ENCODE data around the gene LIX1L.

Gene LIX1L

DNA sequence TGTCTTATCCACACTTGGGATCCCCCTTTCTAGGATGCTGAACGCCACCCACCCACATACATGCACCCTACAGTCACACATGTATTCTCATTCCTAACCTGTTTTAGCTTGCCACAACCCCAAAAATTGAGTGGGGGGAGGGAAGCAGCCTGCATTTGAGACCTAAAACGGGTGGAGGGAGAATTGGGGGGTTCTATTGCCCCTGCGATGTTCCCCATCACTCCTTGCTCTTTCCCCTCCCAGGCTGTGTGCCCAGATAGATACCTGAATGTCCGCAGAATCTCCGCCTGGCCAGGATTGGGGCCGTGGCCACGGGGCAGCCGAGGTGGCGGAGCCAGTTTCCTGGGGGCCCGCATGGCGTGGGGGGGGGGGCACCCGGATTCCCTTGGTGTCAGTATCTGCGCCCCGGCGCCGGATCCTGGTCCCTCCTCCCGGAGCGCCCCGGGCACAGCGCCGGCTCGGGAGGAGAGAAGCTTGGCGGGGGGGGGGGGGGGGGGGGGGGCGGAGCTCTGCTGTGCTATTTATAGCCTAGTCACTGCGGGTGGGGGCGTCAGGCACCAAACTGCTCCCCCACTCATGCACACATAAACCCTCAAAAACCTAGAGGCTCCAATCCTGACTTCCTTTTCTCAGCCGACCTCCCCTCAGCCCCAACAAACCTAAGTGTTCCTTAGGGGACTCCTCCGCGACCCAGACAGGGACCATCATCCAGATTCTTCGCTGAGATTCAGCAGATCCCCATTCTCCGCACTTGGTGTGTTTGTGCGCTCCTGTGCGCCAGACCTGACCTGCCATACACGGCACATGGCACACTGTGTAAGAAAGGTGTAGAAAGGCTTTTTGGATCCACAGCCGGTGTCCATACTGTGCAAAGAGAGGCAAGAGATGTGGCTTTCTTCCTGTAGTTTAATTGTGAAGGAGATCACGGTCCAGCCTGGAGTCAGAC lies 4.6 kb upstream of the LIX1L start:
- Histone ChIP-seq H3K9ac (ENCODE audit: insufficient read length) (peak overlapping the region; percentile 43), H3K27ac (peak overlapping the region; percentile 78), H3K9me3 (ENCODE audit: low read depth, low read length) (no peaks in the 10 kb centered on the region), H3K36me3 (ENCODE audit: insufficient read depth, low read length) (peaks cover 3% of the 10 kb centered on the region; the same call in 1 of the 2 replicates), H3K4me3 (peak overlapping the region; percentile 91)
- TF ChIP-seq EZH2 (IDR thresholded peaks at IDR 0.05) (no peak), POLR2AphosphoS5 (IDR thresholded peaks at IDR 0.05; ENCODE audit: borderline replicate concordance, low read depth, low read length) (peak; percentile 71), FOXP2 (optimal IDR thresholded peaks at IDR 0.05; ENCODE audit: control extremely low read depth, extremely low read length, insufficient read depth) (peak; percentile 17)
- no peak for DNase-seq (ENCODE audit: low read depth, low spot score)

DNA sequence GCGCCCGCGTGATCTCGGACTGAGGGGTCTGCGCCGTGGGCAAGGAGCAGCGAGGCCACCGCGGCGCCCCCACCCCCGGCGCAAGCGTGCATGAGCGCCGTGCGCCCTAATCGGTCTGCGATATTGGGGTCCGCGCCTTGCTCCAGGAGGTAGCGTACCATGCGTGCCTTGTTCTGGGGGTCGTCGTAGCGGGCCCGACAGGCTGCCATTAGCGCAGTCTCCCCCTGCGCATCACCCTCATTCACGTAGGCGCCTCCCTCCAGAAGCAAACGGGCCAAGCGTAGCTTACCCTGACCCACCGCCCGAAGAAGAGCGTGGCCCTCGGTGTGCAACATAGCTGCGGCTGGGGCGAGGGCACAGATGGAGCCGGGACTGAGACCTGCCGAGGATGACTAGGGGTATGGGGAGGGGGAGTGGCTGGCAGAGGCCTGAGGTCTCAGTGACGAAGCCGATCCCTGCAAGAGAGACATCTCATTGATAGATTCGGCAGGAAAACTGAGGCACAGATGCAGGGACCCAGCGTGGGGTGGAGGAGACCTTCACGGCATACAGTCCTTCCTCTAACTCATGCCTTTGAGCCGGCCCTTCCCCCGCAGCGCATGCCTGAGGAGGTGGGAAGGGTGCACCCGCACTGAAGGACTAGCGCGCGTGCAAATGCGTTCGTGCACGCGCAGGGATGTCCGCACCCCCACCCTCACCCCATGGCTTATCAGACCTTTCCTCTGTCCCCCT lies 3.8 kb upstream of the LIX1L start:
- Histone ChIP-seq H3K36me3 (ENCODE audit: insufficient read depth, low read length) (no peaks in the 10 kb centered on the region), H3K27ac (no peak overlapping the region), H3K9me3 (ENCODE audit: low read depth, low read length) (no peaks in the 10 kb centered on the region), H3K9ac (ENCODE audit: insufficient read length) (no peak overlapping the region), H3K4me3 (peak overlapping the region; percentile 91)
- no peak for TF ChIP-seq EZH2 (IDR thresholded peaks at IDR 0.05)
- no peak for TF ChIP-seq FOXP2 (optimal IDR thresholded peaks at IDR 0.05; ENCODE audit: control extremely low read depth, extremely low read length, insufficient read depth)
- no peak for TF ChIP-seq POLR2AphosphoS5 (IDR thresholded peaks at IDR 0.05; ENCODE audit: borderline replicate concordance, low read depth, low read length)
- no peak for DNase-seq (ENCODE audit: low read depth, low spot score)

DNA sequence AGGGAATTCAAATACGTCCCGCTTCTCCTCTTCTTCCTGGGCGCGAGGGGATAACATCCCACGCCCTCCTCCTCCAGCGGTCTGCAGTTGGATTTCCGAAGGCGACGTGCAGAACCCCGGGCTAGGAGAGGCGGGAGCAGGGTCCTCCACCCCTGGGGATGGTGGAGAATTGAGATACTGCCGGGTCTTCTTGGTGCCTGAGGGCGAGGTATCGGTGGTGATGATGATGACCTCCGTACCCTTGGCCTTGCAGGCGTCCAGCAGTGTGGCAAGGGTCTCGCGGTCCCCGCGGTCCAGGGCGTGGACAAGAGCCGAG lies 3.2 kb upstream of the LIX1L start:
- DNase-seq (ENCODE audit: low read depth, low spot score), result no peak
- Histone ChIP-seq H3K9me3 (ENCODE audit: low read depth, low read length) (no peaks in the 10 kb centered on the region), H3K9ac (ENCODE audit: insufficient read length) (peak overlapping the region; percentile 38), H3K4me3 (peak overlapping the region; percentile 91), H3K36me3 (ENCODE audit: insufficient read depth, low read length) (no peaks in the 10 kb centered on the region), H3K27ac (no peak overlapping the region)
- TF ChIP-seq EZH2 (IDR thresholded peaks at IDR 0.05) (no peak), POLR2AphosphoS5 (IDR thresholded peaks at IDR 0.05; ENCODE audit: borderline replicate concordance, low read depth, low read length) (no peak), FOXP2 (optimal IDR thresholded peaks at IDR 0.05; ENCODE audit: control extremely low read depth, extremely low read length, insufficient read depth) (no peak)

DNA sequence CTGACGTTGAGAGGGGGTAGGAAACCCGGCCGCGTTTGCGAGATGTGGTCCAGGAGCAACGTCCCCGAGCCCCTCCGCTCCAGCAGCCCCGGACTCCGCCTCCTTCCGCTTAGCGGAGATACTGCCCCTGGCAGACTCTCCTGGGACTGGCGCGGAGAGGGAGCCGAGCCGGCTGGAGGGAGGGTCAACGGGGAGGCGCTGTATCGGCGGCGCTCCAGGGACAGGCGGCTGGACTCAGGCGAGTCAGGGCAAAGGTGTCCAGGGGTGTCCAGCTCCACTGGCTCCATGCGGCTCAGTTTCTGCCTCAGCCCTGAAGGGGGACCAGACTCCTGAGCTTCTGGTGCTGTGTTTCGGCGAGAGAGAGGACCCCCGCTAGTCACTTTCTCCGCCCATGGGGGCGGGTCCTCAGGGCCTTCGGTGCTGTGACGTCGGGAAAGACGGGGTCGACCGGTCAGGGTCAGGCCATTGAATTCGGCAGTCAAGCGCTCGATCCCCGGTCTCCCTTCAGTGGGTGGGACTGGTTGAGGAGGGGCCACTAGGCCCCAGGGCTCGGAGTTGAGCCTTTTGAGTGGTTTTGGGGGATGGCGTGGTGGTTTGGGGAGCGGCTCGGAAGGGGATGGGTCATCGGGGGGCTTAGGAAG lies 2.8 kb upstream of the LIX1L start:
- Histone ChIP-seq H3K27ac (peak overlapping the region; percentile 18; the same call in 1 of the 2 replicates), H3K4me3 (peak overlapping the region; percentile 91), H3K9ac (ENCODE audit: insufficient read length) (peak overlapping the region; percentile 38), H3K9me3 (ENCODE audit: low read depth, low read length) (no peaks in the 10 kb centered on the region), H3K36me3 (ENCODE audit: insufficient read depth, low read length) (no peaks in the 10 kb centered on the region)
- DNase-seq (ENCODE audit: low read depth, low spot score), result no peak
- TF ChIP-seq FOXP2 (optimal IDR thresholded peaks at IDR 0.05; ENCODE audit: control extremely low read depth, extremely low read length, insufficient read depth) (peak; percentile 78), POLR2AphosphoS5 (IDR thresholded peaks at IDR 0.05; ENCODE audit: borderline replicate concordance, low read depth, low read length) (peak; percentile 77), EZH2 (IDR thresholded peaks at IDR 0.05) (no peak)

DNA sequence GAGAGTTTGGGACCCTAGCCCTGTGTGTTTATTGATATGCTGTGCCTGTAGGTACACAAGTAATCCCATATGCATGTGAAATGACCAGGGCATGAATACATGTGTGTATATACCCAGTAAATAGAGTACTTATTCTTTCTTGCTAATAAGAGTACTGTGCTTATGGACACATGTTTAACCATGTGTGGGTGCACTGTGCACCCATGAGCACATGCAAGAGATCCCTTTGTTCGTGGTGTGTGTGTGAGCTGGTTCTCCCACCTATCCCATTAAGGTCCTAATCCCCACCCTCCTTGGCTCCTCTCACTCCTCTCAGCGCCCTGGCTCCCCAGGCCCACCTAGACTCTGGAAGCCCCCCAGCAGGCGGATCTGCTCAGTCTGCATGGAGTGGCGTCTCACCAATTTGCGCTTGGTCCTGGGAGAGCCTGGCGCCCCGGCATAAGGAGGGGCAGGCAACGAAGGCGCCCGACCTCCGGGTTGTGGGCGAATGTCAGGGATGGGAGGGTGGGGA lies 2.2 kb upstream of the LIX1L start:
- H3K27ac ChIP-seq, result 0 out of 2 replicates have a peak overlapping the region, but pooled peaks have one; percentile 16
- TF ChIP-seq POLR2AphosphoS5 (IDR thresholded peaks at IDR 0.05; ENCODE audit: borderline replicate concordance, low read depth, low read length) (no peak), EZH2 (IDR thresholded peaks at IDR 0.05) (no peak), FOXP2 (optimal IDR thresholded peaks at IDR 0.05; ENCODE audit: control extremely low read depth, extremely low read length, insufficient read depth) (no peak)
- no peak for DNase-seq (ENCODE audit: low read depth, low spot score)
- no peaks in the 10 kb centered on the region for H3K9me3 ChIP-seq (ENCODE audit: low read depth, low read length)
- peak overlapping the region; percentile 91 for H3K4me3 ChIP-seq
- H3K9ac ChIP-seq (ENCODE audit: insufficient read length), result no peak overlapping the region
- H3K36me3 ChIP-seq (ENCODE audit: insufficient read depth, low read length), result no peaks in the 10 kb centered on the region

DNA sequence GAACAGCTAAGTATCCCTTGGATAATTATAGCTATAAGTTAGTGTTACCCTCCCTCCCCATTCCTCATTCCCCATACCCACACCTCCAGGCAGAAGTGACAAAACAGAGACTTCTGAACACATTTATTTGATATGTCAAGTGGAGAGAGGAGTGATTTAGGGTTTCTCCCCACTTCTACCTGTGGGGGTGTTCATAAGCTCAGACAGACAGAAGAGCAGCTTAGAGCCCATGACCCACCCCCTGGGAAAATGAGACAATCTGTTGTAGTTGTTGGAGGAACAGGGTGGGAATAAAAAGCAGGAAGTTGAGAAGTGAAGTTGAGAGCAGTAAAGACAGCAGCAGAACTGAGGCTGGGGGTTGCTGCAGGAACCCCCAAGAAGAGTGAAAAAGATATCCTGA lies 1.5 kb upstream of the LIX1L start:
- H3K9me3 ChIP-seq (ENCODE audit: low read depth, low read length), result no peaks in the 10 kb centered on the region
- TF ChIP-seq FOXP2 (optimal IDR thresholded peaks at IDR 0.05; ENCODE audit: control extremely low read depth, extremely low read length, insufficient read depth) (no peak), POLR2AphosphoS5 (IDR thresholded peaks at IDR 0.05; ENCODE audit: borderline replicate concordance, low read depth, low read length) (no peak), EZH2 (IDR thresholded peaks at IDR 0.05) (no peak)
- H3K27ac ChIP-seq, result 0 out of 2 replicates have a peak overlapping the region, but pooled peaks have one; percentile 16
- H3K9ac ChIP-seq (ENCODE audit: insufficient read length), result no peak overlapping the region
- H3K4me3 ChIP-seq, result peak overlapping the region; percentile 91; the same call in 1 of the 2 replicates
- no peaks in the 10 kb centered on the region for H3K36me3 ChIP-seq (ENCODE audit: insufficient read depth, low read length)
- no peak for DNase-seq (ENCODE audit: low read depth, low spot score)

DNA sequence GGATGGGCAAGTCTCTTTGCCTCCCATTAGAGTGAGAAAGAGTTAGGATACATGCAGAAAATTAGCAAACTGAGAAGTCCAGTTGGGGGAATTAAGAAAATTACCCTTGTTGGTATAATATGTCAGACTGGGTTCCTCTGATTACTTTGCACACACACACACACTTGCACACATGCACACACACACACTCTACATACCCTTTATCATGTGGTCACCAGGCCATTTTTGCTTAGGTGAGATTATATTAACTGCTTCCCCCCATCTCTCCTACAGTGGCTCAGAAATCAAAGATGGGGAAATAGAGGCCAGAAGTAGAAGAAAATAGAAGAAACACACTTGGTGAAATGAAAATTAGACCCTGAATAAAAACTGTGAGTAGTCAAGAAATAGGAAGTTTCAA lies 917 bp upstream of the LIX1L start:
- no peak for DNase-seq (ENCODE audit: low read depth, low spot score)
- TF ChIP-seq EZH2 (IDR thresholded peaks at IDR 0.05) (no peak), POLR2AphosphoS5 (IDR thresholded peaks at IDR 0.05; ENCODE audit: borderline replicate concordance, low read depth, low read length) (no peak), FOXP2 (optimal IDR thresholded peaks at IDR 0.05; ENCODE audit: control extremely low read depth, extremely low read length, insufficient read depth) (no peak)
- no peak overlapping the region for H3K4me3 ChIP-seq
- H3K9ac ChIP-seq (ENCODE audit: insufficient read length), result no peak overlapping the region
- no peaks in the 10 kb centered on the region for H3K9me3 ChIP-seq (ENCODE audit: low read depth, low read length)
- no peak overlapping the region for H3K27ac ChIP-seq
- no peaks in the 10 kb centered on the region for H3K36me3 ChIP-seq (ENCODE audit: insufficient read depth, low read length)

Data from SK-N-MC (cell line).